ENCODE data around the gene CHD6.

Gene CHD6

GRCh38 chr20:41619360-41620100, 1.4 kb upstream of the CHD6 start:
- DNase-seq: no peak

GRCh38 chr20:41618807-41619311, 682 bp upstream of the CHD6 start:
- peak in 1 of 6 experiments; percentile 24 for DNase-seq

- peak; percentile 39 to 59 (median 48) for DNase-seq
Observed at GRCh38 chr20:41617059-41617901, 897 bp downstream of the CHD6 start.

- DNase-seq: no peak
Observed at GRCh38 chr20:41616228-41616627, 1.9 kb downstream of the CHD6 start.

DNA sequence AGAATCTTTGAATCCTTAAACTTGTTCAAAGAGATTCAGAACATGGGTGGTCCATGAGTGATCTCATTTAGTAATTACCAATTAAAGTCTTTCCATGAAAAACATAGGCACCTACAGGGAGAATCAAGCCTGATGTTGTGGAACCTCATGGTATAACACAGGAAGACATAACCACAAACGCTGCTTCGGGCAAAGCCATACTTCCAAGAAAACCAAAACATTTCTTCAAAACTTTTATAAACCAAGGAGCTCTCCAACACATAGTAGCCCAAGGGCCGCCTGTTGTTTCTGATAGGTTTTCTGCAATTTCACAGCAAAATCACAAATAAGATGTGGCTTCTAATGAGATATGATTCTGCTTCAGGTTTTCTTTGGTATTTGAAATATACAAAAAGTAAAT, 2.5 kb downstream of the CHD6 start:
- DNase-seq: no peak

- DNase-seq: no peak
Observed at GRCh38 chr20:41615110-41615509, 3.1 kb downstream of the CHD6 start.

DNA sequence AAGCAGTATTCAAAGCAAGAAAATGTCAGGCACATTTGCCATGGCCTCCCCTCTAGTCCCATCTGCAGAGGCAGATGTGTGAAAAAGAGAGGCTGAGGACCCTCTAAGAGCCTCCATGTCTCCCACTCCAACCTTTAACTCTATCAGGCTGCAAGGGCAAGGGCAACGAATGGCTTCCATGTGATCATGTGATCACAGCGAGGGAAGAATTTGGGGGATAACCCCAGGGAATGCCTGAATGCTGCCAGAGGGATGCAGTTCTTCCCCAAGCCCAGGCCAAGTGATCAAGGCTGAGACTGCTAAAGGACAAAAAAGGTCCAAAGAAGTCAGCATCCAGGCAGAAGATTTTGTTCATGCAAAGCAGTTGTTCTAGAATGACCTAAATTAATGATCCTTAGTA, 4.9 kb downstream of the CHD6 start:
- no peak for DNase-seq

DNA sequence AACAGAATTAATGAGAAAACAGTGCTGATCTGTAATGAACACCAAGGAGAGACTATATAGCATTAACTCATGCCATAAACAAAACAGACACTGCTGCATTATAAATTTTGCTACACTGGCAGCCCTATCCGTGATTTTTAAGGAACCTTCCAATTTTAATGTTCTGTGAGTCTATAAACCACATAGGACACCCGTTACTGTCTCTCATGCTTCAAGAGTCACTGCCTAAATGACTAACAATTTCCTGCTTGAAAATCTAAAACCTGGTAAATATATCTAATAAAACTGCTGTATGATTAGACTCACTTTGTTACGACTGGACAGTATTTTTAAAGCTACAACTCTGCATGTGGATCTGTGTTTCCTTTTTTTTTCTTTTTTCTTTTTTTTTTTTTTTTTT, 8.7 kb downstream of the CHD6 start:
- no peak for DNase-seq

GRCh38 chr20:41608606-41609005, 9.6 kb downstream of the CHD6 start:
- no peak for DNase-seq

DNA sequence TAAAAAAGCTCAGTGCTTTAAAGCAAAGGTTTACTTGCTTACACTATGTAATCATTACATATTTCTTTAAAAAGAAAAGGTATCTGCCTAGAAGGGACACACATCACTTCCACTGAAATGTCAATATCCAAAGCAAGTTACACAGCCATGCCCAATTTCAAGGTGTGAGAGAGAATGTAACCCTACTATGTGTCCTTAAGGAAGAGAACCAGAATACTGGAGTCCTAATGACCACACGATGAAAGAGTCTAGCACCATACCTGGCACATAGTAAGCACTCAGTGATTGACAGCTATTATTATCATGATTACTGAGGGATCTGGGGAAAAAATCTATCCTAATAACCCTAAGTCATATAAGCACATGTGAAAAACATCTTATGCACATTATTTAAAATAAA, 10.4 kb downstream of the CHD6 start:
- no peak for DNase-seq

DNA sequence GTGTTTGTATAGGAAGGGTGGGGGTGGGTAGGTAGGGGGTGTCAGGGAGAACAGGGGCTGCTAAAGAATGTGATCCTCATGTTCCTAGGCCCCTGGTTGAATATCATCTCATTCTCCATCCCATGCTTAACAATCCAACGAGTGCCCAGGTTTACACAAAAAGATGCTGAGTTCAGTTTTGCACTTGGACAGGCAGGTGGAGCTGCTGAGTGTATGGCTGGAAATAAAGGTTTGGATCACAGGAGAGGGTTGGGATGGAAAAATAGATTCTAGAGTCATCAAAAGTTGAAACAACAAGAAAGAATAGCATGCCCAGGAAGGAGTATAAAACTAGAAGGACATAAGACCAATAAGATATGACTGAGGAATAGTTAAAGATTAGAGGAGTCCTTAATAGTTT, 14.2 kb downstream of the CHD6 start:
- DNase-seq: no peak

DNA sequence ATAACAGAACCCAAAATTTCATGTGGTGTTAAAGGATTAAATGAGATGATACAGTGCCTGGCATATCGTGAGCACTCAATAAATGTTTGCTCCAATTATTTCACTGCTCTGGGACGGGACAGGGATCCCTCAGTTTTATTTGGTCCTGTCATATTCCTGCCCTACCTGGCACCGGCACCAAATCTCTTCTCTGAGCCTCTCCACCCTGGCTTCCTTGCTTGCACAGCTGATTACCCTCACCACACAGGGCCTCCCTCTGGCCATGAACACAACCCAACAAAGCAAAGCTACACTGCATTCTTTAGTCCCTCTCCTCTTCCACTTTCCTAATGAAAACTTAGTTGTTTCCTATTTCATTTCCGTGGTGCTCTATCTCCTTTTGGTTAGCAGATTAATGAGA, 16.4 kb downstream of the CHD6 start:
- DNase-seq: no peak

DNA sequence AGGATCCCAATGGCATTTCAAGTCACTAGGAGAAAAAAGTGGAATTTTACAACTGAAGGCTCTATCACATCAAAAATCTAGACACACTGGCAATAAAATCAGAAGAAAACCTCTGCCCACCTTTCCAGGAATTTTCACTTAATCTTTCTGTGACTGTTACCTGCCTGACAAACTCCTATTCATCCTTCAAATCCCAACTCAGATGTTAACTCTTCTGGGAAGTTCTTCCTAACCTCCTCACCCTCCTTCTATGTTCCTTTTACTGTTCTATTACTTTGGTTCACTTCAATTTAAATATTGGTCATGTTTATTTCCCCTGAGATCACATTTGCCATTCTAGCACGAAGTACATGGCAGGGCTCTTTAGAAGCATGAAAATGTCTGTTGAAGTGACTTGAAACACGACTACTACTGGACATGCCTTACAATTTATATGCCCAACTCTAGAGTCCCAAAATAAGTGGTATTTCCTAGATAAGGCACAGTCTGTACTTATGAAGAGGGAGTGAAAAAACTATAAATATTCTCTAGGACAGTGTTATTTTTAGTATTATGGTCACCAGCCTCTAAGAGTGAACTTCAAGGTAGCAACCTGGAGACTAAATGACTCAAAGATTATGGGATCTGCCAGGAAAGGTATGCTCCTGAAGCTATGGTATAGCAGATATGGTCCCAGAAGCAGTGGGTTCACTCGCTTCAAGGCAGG, 17.1 kb downstream of the CHD6 start:
- DNase-seq: no peak

GRCh38 chr20:41599699-41600104, 18.5 kb downstream of the CHD6 start:
- no peak for DNase-seq

GRCh38 chr20:41598719-41599118, 19.5 kb downstream of the CHD6 start:
- DNase-seq: no peak

DNA sequence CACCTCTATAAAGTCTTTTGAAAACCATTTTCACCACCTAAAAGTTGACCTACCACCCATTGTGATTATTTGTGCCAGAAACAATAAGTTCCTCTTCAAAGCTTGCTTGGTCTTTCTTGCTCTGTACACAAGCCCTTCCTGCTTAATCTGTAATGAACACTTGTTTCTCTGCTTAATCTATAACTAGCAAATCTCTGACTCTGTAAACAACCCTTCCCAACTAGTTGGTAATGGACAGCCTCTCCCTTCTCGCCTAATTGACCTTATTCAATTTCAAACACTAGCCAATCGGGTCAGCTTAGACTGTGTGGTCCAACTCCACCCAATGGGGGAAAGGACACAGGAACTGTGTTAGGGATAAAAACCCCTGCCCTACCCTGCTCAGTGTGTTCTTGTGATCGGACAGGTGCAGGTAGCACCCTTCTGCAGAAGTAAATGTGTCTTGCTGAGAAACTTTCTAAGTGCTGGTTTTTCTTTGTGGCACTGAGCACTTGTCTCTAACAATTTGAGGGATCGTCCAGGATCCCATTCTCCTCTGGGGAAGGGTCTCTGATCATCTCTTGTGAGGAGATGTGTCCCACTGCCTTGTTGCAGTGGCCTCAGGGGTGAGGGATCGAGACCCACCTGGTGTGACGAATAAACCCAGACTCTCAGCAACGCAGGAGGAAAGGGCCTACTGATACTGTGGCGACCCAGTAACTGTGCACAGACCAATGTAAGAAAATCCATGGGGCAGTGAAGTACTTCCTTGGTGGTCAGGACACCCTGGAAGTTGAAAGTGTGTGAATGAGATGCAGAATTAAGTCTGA, 23.5 kb downstream of the CHD6 start:
- no peak for DNase-seq

GRCh38 chr20:41592516-41593216, 25.5 kb downstream of the CHD6 start:
- DNase-seq: no peak

GRCh38 chr20:41587956-41588355, 30.2 kb downstream of the CHD6 start:
- no peak for DNase-seq

GRCh38 chr20:41587523-41587922, 30.7 kb downstream of the CHD6 start:
- DNase-seq: no peak

- DNase-seq: no peak
Observed at GRCh38 chr20:41586772-41587171, 31.4 kb downstream of the CHD6 start.

DNA sequence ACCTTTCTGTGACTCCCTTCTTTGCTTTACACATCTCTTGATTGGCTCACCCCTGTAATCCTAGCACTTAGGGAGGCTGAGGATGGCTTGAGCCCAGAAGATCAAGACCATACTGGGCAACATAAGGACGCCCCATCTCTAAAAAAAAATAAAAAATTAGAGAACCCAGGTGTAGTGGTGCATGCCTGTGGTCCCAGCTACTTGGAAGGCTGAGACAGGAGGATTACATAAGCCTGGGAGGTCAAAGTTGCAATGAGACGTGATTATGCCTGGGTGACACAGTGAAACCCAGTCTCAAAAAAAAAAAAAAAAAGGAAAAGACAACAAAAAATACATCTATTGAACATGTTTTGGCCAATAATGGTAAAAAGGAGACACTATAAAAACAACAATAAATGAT, 37.8 kb downstream of the CHD6 start:
- no peak for DNase-seq
